HUDEP-2 (cell line): ENCODE measurements around the gene HMGXB3.

Experiments
- DNase-seq, 76 experiments: peaks; one replicate each; lab custom pipeline; 2025; ENCODE audit not compliant: unreplicated experiment in 76 of 76; lab: John Stamatoyannopoulos, UW

HMGXB3 gene, protein sequence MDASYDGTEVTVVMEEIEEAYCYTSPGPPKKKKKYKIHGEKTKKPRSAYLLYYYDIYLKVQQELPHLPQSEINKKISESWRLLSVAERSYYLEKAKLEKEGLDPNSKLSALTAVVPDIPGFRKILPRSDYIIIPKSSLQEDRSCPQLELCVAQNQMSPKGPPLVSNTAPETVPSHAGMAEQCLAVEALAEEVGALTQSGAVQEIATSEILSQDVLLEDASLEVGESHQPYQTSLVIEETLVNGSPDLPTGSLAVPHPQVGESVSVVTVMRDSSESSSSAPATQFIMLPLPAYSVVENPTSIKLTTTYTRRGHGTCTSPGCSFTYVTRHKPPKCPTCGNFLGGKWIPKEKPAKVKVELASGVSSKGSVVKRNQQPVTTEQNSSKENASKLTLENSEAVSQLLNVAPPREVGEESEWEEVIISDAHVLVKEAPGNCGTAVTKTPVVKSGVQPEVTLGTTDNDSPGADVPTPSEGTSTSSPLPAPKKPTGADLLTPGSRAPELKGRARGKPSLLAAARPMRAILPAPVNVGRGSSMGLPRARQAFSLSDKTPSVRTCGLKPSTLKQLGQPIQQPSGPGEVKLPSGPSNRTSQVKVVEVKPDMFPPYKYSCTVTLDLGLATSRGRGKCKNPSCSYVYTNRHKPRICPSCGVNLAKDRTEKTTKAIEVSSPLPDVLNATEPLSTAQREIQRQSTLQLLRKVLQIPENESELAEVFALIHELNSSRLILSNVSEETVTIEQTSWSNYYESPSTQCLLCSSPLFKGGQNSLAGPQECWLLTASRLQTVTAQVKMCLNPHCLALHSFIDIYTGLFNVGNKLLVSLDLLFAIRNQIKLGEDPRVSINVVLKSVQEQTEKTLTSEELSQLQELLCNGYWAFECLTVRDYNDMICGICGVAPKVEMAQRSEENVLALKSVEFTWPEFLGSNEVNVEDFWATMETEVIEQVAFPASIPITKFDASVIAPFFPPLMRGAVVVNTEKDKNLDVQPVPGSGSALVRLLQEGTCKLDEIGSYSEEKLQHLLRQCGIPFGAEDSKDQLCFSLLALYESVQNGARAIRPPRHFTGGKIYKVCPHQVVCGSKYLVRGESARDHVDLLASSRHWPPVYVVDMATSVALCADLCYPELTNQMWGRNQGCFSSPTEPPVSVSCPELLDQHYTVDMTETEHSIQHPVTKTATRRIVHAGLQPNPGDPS (N-terminal part only)

DNA sequence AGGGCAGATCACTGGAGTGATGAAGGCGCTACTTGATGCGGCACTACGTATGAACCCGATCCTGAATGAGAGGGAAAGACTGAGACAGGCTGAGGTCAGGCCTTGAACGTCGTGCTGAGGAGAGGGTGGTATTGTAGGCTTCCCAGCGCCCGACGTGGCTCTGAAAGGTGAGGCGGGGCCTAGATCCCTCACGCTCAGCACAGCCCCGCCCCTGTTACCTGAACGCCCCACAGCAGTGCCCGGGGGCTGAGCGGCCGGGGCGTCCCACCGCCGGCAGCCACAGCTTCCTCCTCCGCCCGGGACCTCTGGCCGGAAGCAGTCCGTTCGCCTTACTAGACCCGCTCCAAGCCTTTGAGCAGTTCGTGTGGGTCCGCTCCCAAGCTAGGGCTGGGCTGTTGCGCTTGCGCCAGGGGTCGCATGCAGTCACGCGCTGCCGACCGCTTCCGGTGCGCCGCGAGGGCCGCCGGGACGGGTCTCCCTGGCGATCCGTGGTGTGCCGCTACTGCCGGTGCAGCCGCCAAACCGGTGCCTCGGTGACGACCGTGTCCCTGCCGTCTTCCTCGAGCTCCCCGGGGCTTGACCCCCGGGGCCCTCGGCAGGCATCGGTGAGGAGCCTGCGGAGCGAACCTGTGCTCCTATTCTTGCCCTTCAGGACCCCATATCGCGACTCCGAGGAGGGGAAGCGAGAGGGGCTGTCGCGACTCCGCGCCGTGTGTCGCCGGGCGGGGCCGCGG is at the start of gene HMGXB3, which contains the start of gene TIGD6:
Gene HMGXB3, plus strand, starts transcription at position 484 of the 734 bp plus-strand sequence. CDS start 4,114 bp downstream, outside the sequence.
Gene TIGD6, minus strand, starts transcription at position 399 of the 734 bp plus-strand sequence. CDS start 4,306 bp downstream, outside the sequence.
- peak in 75 of 76 experiments; percentile 8 to 92 (median 83) for DNase-seq

- no peak for DNase-seq
Observed at GRCh38 chr5:149951138-149951749, 49.3 kb upstream of the HMGXB3 start.

GRCh38 chr5:149953436-149954121 is 47.0 kb upstream of the HMGXB3 start:
- peak in 13 of 76 experiments; percentile 9 to 44 (median 14) for DNase-seq

DNA sequence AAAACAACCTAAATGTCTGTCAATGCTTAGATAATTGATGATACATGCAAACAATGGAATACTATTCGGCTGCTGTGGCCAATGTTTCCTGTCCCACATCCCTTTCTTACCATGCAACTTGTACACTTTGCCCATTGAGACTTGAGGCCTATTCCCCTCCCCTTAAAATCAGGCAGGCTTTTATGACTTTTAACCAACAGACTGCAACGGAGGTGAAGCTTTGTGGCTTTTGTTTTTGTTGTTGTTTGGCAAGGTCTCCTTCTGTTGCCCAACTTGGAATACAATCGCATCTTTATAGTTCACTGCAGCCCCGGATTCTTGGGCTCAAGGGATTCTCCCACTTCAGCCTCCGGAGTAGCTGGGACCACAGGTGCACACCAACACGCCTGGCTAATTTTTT is 45.7 kb upstream of the HMGXB3 start:
- no peak for DNase-seq

DNA sequence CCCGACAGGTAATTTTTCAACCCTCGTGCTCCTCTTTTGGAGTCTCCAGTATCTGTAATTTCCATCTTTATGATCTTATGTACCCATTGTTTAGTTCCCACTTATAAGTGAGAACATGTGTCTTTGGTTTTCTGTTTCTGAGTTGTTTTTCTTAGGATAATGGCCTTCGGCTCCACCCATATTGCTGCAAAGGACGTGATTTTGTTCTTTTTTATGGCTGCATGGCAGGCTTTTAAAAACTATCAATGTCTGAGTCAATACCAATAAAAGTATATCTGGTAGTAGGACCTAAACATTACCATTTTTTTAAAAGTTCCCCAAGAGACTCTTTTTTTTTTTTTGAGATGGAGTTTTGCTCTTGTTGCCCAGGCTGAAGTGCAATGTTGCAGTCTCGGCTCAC is 43.9 kb upstream of the HMGXB3 start:
- no peak for DNase-seq

DNA sequence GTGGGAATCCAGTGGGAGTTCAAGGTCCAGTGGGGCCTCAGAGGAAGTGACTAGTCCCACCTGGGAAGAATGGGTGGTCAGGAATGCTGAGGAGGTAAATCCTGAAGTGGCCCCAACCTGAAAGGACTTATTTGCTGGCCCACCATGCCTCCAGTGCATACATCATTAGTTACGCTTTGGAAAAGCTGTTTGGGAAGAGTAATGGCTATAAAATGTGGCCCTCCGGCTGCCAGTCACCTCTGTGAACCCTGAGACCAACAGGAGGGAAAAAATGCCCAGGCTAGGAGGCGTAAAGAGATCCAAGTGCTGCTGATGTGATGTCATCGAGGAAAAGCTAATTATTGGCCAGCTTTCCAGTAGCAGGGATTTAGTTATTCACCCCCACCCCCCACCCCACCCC is 42.7 kb upstream of the HMGXB3 start:
- no peak for DNase-seq

GRCh38 chr5:149959406-149960236 is 40.9 kb upstream of the HMGXB3 start:
- peak in 70 of 76 experiments; percentile 12 to 94 (median 64) for DNase-seq

DNA sequence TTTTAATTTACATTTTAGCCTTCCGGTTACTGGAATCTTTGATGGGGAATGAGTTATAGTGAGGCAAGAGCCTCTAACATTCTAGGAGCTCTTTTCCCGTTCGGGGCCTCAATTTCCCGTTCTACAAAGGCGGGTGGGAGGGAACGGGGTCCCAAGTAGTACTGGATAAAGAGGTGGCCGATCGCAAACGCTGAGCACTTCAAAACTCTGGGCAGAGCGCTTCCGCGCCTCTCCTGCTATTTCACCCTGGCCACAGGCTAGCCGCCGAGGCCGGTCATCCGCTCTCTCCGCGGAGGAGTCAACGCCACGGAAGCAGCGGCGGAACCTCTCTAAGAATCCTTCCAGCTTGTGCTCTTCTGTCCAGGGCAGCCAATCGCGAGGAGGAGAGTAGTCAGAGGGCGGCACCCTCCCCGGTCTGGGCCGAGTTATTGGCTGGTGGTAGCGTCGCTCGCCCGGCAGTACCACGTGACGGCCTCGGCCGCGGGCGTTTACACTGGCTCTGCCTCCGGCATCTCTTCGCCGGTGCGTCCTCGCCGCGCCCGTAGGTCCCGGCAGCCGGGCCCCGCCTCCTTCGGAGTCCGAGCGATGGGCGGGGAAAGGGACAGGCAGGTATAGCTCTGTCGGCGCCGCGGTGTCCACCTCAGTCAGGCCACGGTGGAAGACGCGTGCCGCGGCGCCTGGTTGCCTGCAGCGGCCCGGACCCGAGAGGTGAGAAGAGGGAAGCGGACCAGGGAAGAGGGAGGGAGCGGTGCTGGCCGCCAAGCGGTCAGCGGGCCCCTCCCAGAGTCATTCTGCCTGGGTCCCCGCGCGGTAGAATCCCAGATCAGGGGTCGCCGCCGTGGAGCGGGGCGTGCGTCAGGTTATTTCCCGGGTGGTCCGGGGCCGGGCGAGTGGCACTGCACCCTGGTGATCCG is 40.0 kb upstream of the HMGXB3 start, which contains the start of gene SLC26A2:
Gene SLC26A2, plus strand, starts transcription at position 487 of the 914 bp plus-strand sequence. CDS start 16,895 bp downstream, outside the sequence.
- peak in 75 of 76 experiments; percentile 52 to 96 (median 93) for DNase-seq

DNA sequence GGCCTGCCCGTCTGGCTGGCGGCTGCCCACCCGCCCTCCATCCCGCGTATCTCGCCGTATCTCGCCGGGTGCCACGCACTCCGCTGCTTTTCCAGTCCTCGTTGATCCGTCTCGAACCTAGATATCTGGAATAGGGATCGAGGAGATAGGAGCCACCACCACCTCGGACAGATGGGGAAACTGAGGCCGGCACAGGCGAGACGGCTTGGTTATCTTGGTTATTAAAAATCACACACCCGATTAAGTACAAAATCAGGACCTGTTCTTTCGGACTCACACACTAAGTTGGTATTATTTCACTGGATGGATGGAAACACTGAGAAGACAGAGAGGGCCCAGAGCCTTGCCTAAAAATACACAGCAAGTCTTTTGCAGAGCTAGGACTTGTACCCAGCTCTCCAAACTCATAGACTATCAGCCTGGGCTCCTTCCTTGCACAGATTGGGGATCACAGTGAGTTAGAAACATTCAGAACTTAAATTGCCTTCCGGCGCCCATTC is 39.3 kb upstream of the HMGXB3 start:
- DNase-seq, result no peak

- peak in 17 of 76 experiments; percentile 5 to 44 (median 26) for DNase-seq
Observed at GRCh38 chr5:149961957-149962409, 38.6 kb upstream of the HMGXB3 start.

GRCh38 chr5:149962601-149963300 is 37.8 kb upstream of the HMGXB3 start:
- no peak for DNase-seq

DNA sequence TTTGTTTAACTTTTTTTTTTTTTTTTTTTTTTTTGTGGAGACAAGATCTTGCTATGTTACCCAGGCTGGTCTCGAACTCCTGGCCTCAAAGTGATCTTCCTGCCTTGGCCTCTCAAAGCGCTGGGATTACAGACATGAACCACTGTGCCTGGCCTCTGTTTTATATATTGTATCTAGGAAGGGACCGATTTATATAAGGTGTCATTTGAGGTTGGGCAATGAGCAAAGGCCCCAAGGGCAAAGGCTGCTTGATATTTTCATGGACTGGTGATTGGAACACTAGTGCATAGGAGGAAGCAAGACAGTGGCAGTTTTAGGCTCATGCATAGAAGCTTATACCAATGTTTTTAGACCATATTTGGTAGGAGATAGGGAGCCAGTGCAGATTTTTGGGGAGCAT is 36.8 kb upstream of the HMGXB3 start:
- no peak for DNase-seq

- DNase-seq, result no peak
Observed at GRCh38 chr5:149966946-149967345, 33.6 kb upstream of the HMGXB3 start.

- DNase-seq, result no peak
Observed at GRCh38 chr5:149969181-149969930, 31.2 kb upstream of the HMGXB3 start.

DNA sequence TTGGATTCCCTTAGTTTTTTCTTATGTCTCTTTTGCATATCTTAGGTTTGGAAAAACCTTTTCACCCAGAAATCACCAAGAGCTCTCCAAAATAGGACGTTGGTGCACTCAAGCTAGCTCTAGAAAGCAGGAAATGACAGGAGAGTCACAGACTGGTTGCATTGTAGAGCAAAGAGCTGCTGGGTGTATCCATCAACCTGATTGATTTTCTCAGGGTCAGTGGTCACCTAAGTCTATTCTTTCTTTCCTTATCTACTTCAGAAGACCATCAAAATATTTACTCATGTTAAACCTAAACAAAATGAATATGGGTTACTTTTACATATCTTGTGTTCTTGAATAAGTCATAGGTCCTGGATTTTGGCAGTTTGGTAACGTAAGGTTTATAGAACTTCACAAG is 25.1 kb upstream of the HMGXB3 start:
- DNase-seq, result no peak
